Activated T-helper 2 cell treated with anti-CD3 and anti-CD28 coated beads, Interferon-gamma antibody, Interleukin-2, Interleukin-4, amounts not matched to agents 10 μg/mL and 5 μg/mL and 100 μg/mL, durations not matched to agents 14 hours and 24 hours and 36 hours (primary cell): ENCODE results near the gene SART3. TPM values are rescaled to one million over a fixed set of nuclear protein-coding genes. Genes with fewer than 3 reads are reported as not detected.

Experiments used
- DNase-seq: peaks from one replicate; pipeline ENCODE4 v3.0.0; 2021; ENCODE audit warnings: low spot score
- H3K27ac Mint-ChIP-seq: one replicate; pipeline ENCODE4 v1.8.0; 2021; ENCODE audit warnings: mixed read lengths
- H3K27me3 Mint-ChIP-seq: one replicate; pipeline ENCODE4 v1.8.0; 2021; ENCODE audit warnings: low read depth, mixed read lengths
- H3K36me3 Mint-ChIP-seq: one replicate; pipeline ENCODE4 v1.8.0; 2021; ENCODE audit warnings: low read depth, mixed read lengths
- H3K4me1 Mint-ChIP-seq: one replicate; pipeline ENCODE4 v1.8.0; 2021; ENCODE audit warnings: low read depth, mixed read lengths
- H3K4me3 Mint-ChIP-seq: one replicate; pipeline ENCODE4 v1.8.0; 2021; ENCODE audit warnings: low read depth, mild to moderate bottlenecking, moderate library complexity, mixed read lengths
- H3K9me3 Mint-ChIP-seq: one replicate; pipeline ENCODE4 v1.8.0; 2021; ENCODE audit warnings: mixed read lengths
- intact Hi-C: fragments of 100-400 bp; cut with micrococcal nuclease; formaldehyde crosslinking; loops from one replicate; pipeline ENCODE4 v1.15.1; 2023
- total RNA-seq: library from RNA; stranded (reverse); gene quantifications from 2 replicates; pipeline ENCODE4 v1.2.3, GENCODE V29; 2022

SART3 gene
- total RNA-seq, 1 donor from 2014 or later: 85.8 TPM

GRCh38 chr12:108515916-108516315 is 45.1 kb downstream of the SART3 start:
- peak overlapping the region; percentile 69 for H3K27ac Mint-ChIP-seq
- no peaks in the 10 kb centered on the region for H3K9me3 Mint-ChIP-seq
- peak overlapping the region; percentile 86 for H3K4me3 Mint-ChIP-seq
- intact Hi-C loops: loop anchor here (1.0 to 10.0 kb wide), 4 partner anchors 45 to 1056 kb away; partner anchors contain the start of genes ALKBH2, MMAB, MVK and SART3
- H3K27me3 Mint-ChIP-seq: no peaks in the 10 kb centered on the region
- peaks cover 28% of the 10 kb centered on the region for H3K36me3 Mint-ChIP-seq
- no peak for DNase-seq
- peaks cover 27% of the 10 kb centered on the region for H3K4me1 Mint-ChIP-seq

GRCh38 chr12:108514973-108515814 is 45.8 kb downstream of the SART3 start, which contains the start of gene FICD:
TSS of gene FICD (plus strand) at chr12:108515277. CDS start at chr12:108516973, 1,696 bp downstream.
- H3K4me3 Mint-ChIP-seq: peak within 1 kb of the TSS; percentile 86
- intact Hi-C loops: loop anchor here (1.0 to 10.0 kb wide), 5 partner anchors 46 to 1057 kb away; partner anchors contain the start of genes ALKBH2, MMAB, MVK and SART3
- H3K4me1 Mint-ChIP-seq: peaks cover 27% of the 10 kb centered on the region

GRCh38 chr12:108514468-108514972 is 46.5 kb downstream of the SART3 start:
- H3K4me1 Mint-ChIP-seq: peaks cover 27% of the 10 kb centered on the region
- no peak for DNase-seq
- peak overlapping the region; percentile 86 for H3K4me3 Mint-ChIP-seq
- H3K27me3 Mint-ChIP-seq: no peaks in the 10 kb centered on the region
- intact Hi-C loops: loop anchor here (5.0 to 10.0 kb wide), 2 partner anchors 522 to 840 kb away; no protein-coding TSS in a partner anchor
- H3K9me3 Mint-ChIP-seq: no peaks in the 10 kb centered on the region
- H3K27ac Mint-ChIP-seq: peak overlapping the region; percentile 60
- H3K36me3 Mint-ChIP-seq: peaks cover 15% of the 10 kb centered on the region

More at GRCh38 chr12:108514973-108515814, 45.8 kb downstream of the SART3 start, which contains the start of gene FICD:
- Mint-ChIP-seq H3K27ac (peak within 1 kb of the TSS; percentile 78), H3K36me3 (peaks cover 21% of the 10 kb centered on the region), H3K9me3 (no peaks in the 10 kb centered on the region), H3K27me3 (no peaks in the 10 kb centered on the region)
- DNase-seq: peak; percentile 99

DNA sequence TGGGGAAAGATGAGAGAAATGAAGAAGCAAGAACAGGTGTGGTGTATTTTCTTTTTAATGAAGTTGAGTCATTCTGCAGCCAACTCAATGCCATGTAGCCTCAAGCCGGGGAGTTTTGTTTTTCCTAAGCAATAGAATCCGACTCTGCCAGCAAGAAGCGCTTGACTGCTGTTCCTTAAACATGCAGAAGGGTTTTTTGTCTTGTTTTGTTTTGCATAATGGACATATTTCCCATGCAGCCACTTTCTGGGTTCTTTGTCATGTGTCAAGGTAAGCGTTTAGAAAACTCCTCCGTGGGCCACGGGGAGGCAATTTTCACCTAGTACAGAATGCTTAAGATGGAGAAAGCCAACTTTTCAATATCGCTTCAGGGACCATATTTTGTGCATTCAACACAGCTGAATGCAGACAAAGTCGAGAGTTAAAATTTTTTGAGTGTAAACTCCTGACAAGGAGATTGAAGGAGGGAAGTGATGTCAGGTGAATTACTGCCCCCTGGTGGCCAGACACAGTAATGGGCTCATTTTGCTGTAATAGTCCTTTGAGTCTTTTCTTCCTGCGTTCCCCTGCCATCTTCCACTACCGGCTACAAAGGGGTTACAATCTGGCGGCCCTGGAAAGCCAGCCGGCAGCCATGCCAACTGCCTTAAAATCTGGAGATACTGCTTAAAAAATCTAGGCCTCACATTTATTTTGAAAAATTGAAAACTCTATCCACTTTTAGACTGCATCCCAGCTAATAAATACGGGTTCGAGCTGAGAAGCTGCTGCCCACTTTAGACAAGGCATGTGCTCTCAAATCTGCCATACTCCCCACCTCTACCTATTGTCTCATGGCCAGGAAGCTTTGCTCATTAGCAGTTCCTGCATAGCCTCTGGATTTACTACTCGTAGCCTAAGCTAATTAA is 49.1 kb downstream of the SART3 start:
- intact Hi-C loops: loop anchor here (5.0 to 10.0 kb wide), 2 partner anchors 520 to 837 kb away; no protein-coding TSS in a partner anchor
- Mint-ChIP-seq H3K9me3 (no peaks in the 10 kb centered on the region), H3K27ac (no peak overlapping the region), H3K36me3 (no peaks in the 10 kb centered on the region), H3K27me3 (no peaks in the 10 kb centered on the region), H3K4me3 (no peak overlapping the region), H3K4me1 (peaks cover 32% of the 10 kb centered on the region)
- DNase-seq: peak; percentile 64

DNA sequence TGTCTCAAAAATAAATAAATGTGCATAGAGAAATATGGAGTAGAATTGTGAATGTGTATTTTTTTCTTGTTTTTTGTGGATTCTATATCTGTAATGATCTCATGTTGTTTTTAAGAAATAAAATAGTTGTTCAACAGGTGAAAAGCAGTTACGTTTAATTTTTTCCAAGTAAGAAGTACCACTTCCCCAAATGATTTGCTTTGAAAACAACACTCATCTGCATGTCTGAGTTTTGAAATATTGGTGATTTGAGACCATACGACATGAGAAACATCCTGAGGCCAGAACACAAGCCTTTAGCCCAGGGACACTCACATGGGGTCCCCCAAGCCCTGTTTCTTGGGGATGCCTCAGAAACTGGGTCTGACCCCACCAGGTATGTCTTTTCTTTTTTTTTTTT is 50.1 kb downstream of the SART3 start:
- H3K9me3 Mint-ChIP-seq: no peaks in the 10 kb centered on the region
- H3K4me1 Mint-ChIP-seq: peaks cover 23% of the 10 kb centered on the region
- no peak for DNase-seq
- no peaks in the 10 kb centered on the region for H3K27me3 Mint-ChIP-seq
- intact Hi-C loops: loop anchor here (5.0 to 10.0 kb wide), 2 partner anchors 519 to 836 kb away; no protein-coding TSS in a partner anchor
- H3K36me3 Mint-ChIP-seq: no peaks in the 10 kb centered on the region
- no peak overlapping the region for H3K4me3 Mint-ChIP-seq
- H3K27ac Mint-ChIP-seq: no peak overlapping the region

DNA sequence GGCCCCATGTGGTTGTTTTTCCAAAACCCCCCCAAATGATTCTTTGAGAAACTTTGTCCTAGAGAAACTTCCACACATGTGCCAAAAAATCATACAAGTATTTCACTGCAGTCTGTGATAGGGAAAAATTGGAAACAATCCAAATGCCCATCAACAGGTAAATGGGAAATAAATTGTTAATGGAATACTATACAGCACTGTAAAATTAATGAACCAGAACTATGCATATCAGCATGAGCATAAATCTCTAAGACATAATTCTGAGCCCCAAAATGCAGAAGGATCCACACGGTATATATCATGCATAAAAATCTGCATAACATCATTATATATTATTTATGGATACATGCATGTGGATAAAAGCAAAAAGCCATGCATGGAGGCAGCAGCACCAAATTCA is 51.2 kb downstream of the SART3 start:
- peaks cover 22% of the 10 kb centered on the region for H3K4me1 Mint-ChIP-seq
- DNase-seq: no peak
- intact Hi-C loops: loop anchor here (5.0 to 10.0 kb wide), 2 partner anchors 518 to 835 kb away; no protein-coding TSS in a partner anchor
- H3K9me3 Mint-ChIP-seq: peaks cover under 1% of the 10 kb centered on the region
- H3K36me3 Mint-ChIP-seq: no peaks in the 10 kb centered on the region
- no peak overlapping the region for H3K27ac Mint-ChIP-seq
- no peak overlapping the region for H3K4me3 Mint-ChIP-seq
- H3K27me3 Mint-ChIP-seq: no peaks in the 10 kb centered on the region

DNA sequence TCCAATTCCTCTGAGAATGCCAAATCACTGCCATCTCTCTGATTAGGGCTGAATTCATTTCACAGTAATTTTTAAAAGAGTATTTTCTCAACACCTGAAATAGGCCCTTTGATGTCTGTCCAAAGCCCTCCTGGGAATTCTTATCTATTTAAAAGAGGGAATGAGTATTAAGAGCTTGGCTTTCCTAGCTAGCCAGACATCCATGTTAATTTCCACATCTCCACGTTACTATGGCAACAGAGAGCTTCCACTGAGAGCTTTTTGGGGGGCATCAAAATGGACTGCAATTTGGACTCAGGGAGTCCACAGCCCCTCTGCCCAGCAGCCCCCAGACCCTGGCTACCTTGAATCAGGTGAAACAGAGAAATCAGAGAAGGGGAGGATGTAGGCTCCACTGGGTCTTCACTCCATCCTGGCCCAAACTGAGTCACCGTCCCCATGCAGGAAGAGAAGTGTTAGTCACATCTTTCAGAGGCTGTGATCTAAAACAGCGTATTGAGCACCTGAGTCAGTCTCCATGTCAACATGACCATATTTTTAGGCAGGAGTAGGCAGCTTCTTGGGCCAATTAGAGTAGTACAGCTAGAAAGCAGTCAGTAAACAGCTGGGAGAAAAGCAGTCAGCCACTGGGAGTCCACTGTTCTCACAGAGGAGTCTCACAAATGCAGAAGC is 52.9 kb downstream of the SART3 start:
- H3K4me3 Mint-ChIP-seq: no peak overlapping the region
- intact Hi-C loops: no loop called here

DNA sequence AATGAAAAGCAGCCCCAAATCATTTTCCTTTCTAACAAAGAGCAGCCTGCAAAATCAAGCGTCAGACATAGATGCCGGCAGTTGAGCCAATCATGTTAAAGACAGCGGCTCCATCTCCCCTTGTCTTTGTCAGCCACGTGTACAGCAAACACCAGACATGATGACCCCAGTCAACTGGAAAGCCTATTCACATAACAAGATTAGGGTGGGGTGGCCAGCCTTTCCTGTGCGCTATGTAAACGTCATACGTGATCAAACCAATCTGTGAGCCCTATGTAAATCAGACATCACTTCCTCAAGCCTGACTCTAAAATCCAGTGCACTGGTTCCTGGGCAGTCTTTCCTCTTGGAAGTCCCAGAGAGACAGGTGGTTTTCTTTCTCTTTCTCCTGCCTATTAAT is 55.8 kb downstream of the SART3 start:
- Mint-ChIP-seq H3K9me3 (peaks cover 29% of the 10 kb centered on the region), H3K4me3 (no peak overlapping the region), H3K4me1 (peaks cover 5% of the 10 kb centered on the region), H3K36me3 (no peaks in the 10 kb centered on the region), H3K27me3 (no peaks in the 10 kb centered on the region), H3K27ac (no peak overlapping the region)
- intact Hi-C loops: no loop called here
- DNase-seq: no peak

More for the DNA sequence above, 52.9 kb downstream of the SART3 start:
- Mint-ChIP-seq H3K27ac (no peak overlapping the region), H3K9me3 (peaks cover 15% of the 10 kb centered on the region), H3K4me1 (peaks cover 14% of the 10 kb centered on the region), H3K27me3 (no peaks in the 10 kb centered on the region), H3K36me3 (no peaks in the 10 kb centered on the region)
- no peak for DNase-seq

DNA sequence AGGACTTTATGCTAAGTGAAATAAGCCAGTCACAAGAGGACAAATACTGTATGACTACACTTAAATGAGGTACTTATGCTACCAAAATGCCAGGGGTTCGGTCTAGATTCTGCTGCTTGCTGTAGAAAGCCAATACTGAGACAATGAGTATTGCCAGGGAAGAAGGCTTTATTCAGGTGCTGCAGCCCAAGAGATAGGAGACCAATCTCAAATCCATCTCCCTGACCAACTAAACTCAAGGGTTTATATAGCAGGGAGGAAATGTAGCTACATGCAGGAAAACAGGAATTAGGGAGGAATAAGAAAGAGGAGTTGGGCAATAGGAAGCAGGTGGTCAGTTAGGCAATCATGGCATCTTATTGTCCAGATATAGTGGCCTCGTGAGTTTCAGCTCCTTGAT is 58.1 kb downstream of the SART3 start:
- H3K4me1 Mint-ChIP-seq: no peaks in the 10 kb centered on the region
- H3K9me3 Mint-ChIP-seq: peaks cover 29% of the 10 kb centered on the region
- intact Hi-C loops: no loop called here
- H3K27ac Mint-ChIP-seq: no peak overlapping the region
- H3K4me3 Mint-ChIP-seq: no peak overlapping the region
- DNase-seq: no peak
- no peaks in the 10 kb centered on the region for H3K27me3 Mint-ChIP-seq
- no peaks in the 10 kb centered on the region for H3K36me3 Mint-ChIP-seq

GRCh38 chr12:108498136-108498535 is 62.8 kb downstream of the SART3 start:
- H3K4me3 Mint-ChIP-seq: no peak overlapping the region
- intact Hi-C loops: no loop called here
- H3K27me3 Mint-ChIP-seq: peaks cover 7% of the 10 kb centered on the region
- H3K4me1 Mint-ChIP-seq: no peaks in the 10 kb centered on the region
- peaks cover 15% of the 10 kb centered on the region for H3K9me3 Mint-ChIP-seq
- no peaks in the 10 kb centered on the region for H3K36me3 Mint-ChIP-seq
- no peak overlapping the region for H3K27ac Mint-ChIP-seq
- no peak for DNase-seq

GRCh38 chr12:108495823-108496579 is 65.0 kb downstream of the SART3 start:
- DNase-seq: no peak
- H3K36me3 Mint-ChIP-seq: no peaks in the 10 kb centered on the region
- intact Hi-C loops: no loop called here
- H3K4me1 Mint-ChIP-seq: no peaks in the 10 kb centered on the region
- H3K27ac Mint-ChIP-seq: no peak overlapping the region
- H3K4me3 Mint-ChIP-seq: no peak overlapping the region
- no peaks in the 10 kb centered on the region for H3K9me3 Mint-ChIP-seq
- peaks cover 7% of the 10 kb centered on the region for H3K27me3 Mint-ChIP-seq
